ENCODE measurements around the gene NOVA2.

Gene NOVA2

GRCh38 chr19:45973553-45974338, at the start of gene NOVA2:
TSS of gene NOVA2 (minus strand) at chr19:45973865. CDS start at chr19:45973351, 514 bp downstream.
- Histone ChIP-seq H3K4me3 (peak within 1 kb of the TSS; percentile 3 to 32 (median 19)), H3K27ac (peak within 1 kb of the TSS in 5 of 21 experiments; percentile 30 to 58 (median 38))

GRCh38 chr19:46023311-46023779, 49.7 kb upstream of the NOVA2 start:
- Histone ChIP-seq H3K27ac (peak overlapping the region in 1 of 21 experiments; percentile 11), H3K4me3 (no peak overlapping the region)

- no peak within 1 kb of the TSS for H3K4me3 ChIP-seq
- peak within 1 kb of the TSS in 1 of 21 experiments; percentile 11 for H3K27ac ChIP-seq
Measured at GRCh38 chr19:46022431-46023310, 49.0 kb upstream of the NOVA2 start, which contains the start of gene PGLYRP1. TSS of gene PGLYRP1 (minus strand) at chr19:46023053. CDS start at chr19:46023021, 32 bp downstream.

GRCh38 chr19:46022061-46022430, 48.4 kb upstream of the NOVA2 start:
- H3K27ac ChIP-seq: no peak overlapping the region
- no peak overlapping the region for H3K4me3 ChIP-seq

GRCh38 chr19:46021531-46022041, 47.9 kb upstream of the NOVA2 start:
- Histone ChIP-seq H3K4me3 (no peak overlapping the region), H3K27ac (peak overlapping the region in 1 of 21 experiments; percentile 7)

GRCh38 chr19:46020819-46021125, 47.1 kb upstream of the NOVA2 start:
- H3K27ac ChIP-seq: peak overlapping the region in 1 of 21 experiments; percentile 14
- H3K4me3 ChIP-seq: no peak overlapping the region

- Histone ChIP-seq H3K27ac (no peak overlapping the region), H3K4me3 (no peak overlapping the region)
Measured at GRCh38 chr19:46019270-46019669, 45.6 kb upstream of the NOVA2 start.

GRCh38 chr19:46018729-46019251, 45.1 kb upstream of the NOVA2 start:
- Histone ChIP-seq H3K27ac (no peak overlapping the region), H3K4me3 (no peak overlapping the region)

GRCh38 chr19:46017874-46018675, 44.4 kb upstream of the NOVA2 start:
- H3K27ac ChIP-seq: no peak overlapping the region
- H3K4me3 ChIP-seq: no peak overlapping the region

GRCh38 chr19:46017095-46017429, 43.4 kb upstream of the NOVA2 start:
- peak overlapping the region in 3 of 7 experiments; percentile 46 to 70 (median 64) for H3K4me3 ChIP-seq
- no peak overlapping the region for H3K27ac ChIP-seq

GRCh38 chr19:46016426-46017094, 42.9 kb upstream of the NOVA2 start:
- Histone ChIP-seq H3K4me3 (peak overlapping the region; percentile 36 to 70 (median 57)), H3K27ac (peak overlapping the region in 14 of 21 experiments; percentile 1 to 64 (median 46))

- peak overlapping the region in 13 of 21 experiments; percentile 1 to 64 (median 47) for H3K27ac ChIP-seq
Measured at GRCh38 chr19:46015687-46016425, 42.2 kb upstream of the NOVA2 start.

GRCh38 chr19:46014941-46015686, 41.4 kb upstream of the NOVA2 start:
- H3K4me3 ChIP-seq: peak overlapping the region; percentile 36 to 70 (median 57)
- H3K27ac ChIP-seq: peak overlapping the region in 11 of 21 experiments; percentile 13 to 62 (median 44)

More at GRCh38 chr19:46015687-46016425, 42.2 kb upstream of the NOVA2 start:
- H3K4me3 ChIP-seq: peak overlapping the region; percentile 36 to 70 (median 57)

- peak overlapping the region in 6 of 7 experiments; percentile 11 to 64 (median 45) for H3K4me3 ChIP-seq
- peak overlapping the region in 8 of 21 experiments; percentile 13 to 62 (median 40) for H3K27ac ChIP-seq
Measured at GRCh38 chr19:46014534-46014933, 40.9 kb upstream of the NOVA2 start.

- Histone ChIP-seq H3K27ac (no peak overlapping the region), H3K4me3 (no peak overlapping the region)
Measured at GRCh38 chr19:46009530-46010510, 36.2 kb upstream of the NOVA2 start.

- Histone ChIP-seq H3K27ac (no peak overlapping the region), H3K4me3 (no peak overlapping the region)
Measured at GRCh38 chr19:46006411-46006810, 32.7 kb upstream of the NOVA2 start.

Measured in skin epidermis (tissue), 12 donors.